GM12872 (cell line): ENCODE data around the gene TMOD2.

Experiments used
- TF ChIP-seq, protein P1 (sequence below): IDR thresholded peaks from 3 replicates; pipeline ENCODE4 v1.5.1; 2011; ENCODE audit warnings: low read depth, mild to moderate bottlenecking, low read length, moderate library complexity; ENCODE audit not compliant: insufficient read depth

Gene TMOD2

DNA sequence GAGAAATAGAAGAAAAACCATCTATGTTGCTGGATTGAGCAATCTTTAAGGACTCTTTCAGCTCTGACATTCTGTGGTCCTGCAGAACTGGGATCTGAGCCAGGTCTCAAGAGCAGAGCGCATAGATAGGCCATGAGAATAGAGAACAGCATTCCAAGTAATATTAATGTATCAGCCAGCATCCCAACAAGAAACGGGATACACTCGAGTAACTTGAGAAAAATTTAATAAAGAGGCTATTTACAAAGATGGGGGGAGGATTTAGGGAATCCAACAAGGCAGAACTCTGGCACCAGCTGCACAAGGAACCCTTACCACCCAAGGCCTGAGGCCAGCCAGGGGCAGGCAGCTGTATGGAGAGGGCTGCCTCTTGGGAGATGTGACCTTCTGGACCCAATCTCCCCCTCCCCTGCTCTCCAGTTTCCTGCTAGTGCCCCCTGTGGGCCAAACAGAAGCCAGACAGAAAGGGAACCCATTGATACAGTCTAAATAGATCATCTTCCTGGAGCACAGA is 8.2 kb downstream of the TMOD2 start:
- TF ChIP-seq, protein P1, sequence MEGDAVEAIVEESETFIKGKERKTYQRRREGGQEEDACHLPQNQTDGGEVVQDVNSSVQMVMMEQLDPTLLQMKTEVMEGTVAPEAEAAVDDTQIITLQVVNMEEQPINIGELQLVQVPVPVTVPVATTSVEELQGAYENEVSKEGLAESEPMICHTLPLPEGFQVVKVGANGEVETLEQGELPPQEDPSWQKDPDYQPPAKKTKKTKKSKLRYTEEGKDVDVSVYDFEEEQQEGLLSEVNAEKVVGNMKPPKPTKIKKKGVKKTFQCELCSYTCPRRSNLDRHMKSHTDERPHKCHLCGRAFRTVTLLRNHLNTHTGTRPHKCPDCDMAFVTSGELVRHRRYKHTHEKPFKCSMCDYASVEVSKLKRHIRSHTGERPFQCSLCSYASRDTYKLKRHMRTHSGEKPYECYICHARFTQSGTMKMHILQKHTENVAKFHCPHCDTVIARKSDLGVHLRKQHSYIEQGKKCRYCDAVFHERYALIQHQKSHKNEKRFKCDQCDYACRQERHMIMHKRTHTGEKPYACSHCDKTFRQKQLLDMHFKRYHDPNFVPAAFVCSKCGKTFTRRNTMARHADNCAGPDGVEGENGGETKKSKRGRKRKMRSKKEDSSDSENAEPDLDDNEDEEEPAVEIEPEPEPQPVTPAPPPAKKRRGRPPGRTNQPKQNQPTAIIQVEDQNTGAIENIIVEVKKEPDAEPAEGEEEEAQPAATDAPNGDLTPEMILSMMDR: peak; percentile 52; the same call in 2 of the 3 replicates

DNA sequence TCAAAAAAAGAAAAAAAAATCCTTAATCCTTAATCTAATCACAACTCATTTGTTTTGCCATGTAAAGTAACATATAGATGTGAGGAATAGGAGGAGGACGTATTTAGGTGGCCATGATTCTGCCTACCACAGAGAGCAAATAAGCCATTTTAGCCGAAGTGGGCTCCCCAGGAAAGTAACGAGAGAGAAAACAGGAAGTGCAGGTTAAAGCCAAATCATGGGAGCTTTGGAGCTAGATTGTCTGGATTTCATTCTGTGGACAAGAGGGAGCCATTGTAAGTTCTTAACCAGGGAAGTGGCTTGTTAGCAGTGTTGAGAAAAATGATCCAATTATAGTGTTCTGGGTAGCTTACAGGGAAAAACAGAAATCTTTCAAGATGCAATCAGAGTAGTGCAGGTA is 9.4 kb downstream of the TMOD2 start:
- TF ChIP-seq, protein P1: no peak

DNA sequence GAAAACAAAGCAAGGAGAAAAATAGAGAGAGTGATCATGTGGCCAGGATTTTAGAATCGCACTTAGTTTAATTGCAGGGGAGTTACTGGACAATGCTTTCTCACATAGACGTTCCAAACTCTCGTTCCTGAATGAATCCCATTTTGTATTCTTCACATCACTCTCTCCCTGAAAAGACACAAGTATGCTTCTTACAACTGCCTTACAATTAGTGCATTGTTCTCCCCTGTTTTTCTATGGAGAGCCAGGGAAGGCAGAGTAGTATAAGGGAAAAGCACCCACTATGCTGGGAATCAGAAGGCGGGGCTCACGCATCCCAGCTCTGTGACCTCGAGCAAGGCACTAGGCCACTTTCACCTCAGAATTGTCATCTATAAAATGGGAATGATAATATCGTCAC is 14.4 kb downstream of the TMOD2 start:
- TF ChIP-seq, protein P1: no peak

DNA sequence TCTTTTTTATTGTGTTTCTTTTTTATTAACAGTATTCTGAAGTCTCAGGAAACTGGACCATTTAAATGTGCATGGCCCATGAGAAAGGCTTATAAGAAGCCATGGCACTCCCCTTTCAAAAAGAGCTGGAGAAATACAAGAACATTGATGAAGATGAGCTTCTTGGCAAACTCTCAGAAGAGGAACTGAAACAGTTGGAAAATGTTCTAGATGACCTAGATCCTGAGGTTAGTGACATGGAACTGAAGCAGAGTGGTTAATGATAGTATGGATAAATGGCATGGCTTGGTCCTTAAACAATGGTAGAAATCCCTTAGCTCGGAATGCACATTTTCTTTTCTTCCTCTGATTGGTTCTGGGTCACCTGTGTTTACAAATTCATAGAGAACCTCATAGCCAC is 14.9 kb downstream of the TMOD2 start:
- TF ChIP-seq, protein P1: no peak

DNA sequence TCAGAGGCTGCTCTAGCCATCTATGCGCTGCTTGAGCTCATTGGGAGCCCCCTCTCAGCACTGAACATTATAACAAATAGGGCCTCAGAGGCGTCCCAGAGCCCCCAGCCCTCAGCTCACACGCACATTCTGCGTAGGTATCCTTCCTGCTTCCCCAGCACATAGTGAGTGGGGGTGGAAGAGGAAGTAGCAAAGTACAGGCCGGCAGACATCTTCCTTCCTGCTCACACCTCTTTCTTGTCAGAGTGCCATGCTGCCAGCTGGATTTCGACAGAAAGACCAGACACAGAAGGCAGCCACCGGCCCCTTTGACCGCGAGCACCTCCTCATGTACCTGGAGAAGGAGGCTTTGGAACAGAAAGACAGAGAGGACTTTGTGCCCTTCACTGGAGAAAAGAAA is 16.6 kb downstream of the TMOD2 start:
- TF ChIP-seq, protein P1: no peak

DNA sequence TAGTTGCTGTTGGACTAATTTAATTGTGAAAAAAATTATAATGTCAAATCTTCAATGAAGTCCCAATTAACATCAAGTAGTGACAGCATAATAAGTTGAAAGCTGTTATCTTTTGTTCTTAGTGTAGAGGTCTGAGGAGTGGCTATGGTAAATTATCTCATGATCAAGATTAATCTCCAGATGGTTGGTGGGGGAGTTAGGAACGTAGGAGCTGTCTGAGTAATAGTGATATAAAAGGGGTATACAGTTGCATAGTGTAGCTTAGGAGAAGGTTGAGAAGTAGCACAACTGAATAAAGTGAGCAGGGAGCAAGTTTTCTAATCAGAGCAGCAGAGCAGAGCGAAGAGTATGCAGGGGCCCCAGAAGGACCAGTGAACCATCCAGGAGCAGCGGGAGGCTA is 19.5 kb downstream of the TMOD2 start:
- TF ChIP-seq, protein P1: no peak

DNA sequence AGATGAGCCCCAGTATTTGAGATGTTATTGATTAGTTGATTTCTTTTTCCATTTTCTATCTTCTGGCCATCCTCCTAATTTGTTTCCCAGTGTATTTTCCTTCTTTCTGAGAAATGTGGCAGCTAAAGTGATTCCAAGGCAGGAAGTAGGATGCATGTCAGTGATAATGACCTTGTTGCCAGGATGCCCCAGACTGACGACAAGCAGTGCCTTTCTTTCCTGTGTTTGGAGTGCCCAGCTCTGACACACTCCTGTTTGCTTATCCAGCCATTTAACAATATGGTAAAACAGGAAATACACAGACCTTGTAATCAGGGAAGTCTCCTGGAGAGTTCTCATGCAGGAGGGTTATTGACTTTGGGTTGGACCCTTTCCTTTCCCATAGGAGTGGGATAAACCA is 20.4 kb downstream of the TMOD2 start:
- TF ChIP-seq, protein P1: no peak

DNA sequence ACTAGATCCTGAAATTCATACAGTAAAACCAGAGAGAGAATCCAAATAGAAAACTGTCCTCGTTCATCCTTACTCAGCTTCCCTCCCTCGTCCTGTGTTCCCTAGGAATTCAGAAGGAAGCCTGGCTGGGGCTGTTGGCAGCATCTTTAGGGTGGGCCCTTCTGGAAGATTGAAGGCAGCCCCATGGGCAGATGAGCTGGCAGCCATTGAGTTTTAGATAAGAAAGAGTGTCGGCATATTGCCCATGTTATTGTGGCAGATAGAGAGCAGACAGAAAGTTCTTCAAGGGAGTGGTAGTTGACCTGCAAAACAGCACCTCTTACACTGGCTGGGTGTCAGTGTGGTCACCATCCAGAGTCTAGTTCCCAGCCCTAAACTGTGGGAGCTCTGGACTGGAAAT is 23.5 kb downstream of the TMOD2 start:
- TF ChIP-seq, protein P1: no peak
